ENCODE data around the gene IGSF10. TPM values are rescaled to one million over a fixed set of nuclear protein-coding genes. Genes with fewer than 3 reads are reported as not detected.
"Not testable (repeated sequence)": the region's sequence is repeated elsewhere in the genome, so short reads cannot be mapped to it uniquely, and the experiment has no call there.

Gene IGSF10
- under 1 TPM in 3 of 4 donors, not detected in 1; 0.16 to 0.82 (median 0.16) TPM for total RNA-seq

GRCh38 chr3:151460774-151461450 is at the start of gene IGSF10:
IGSF10 (minus strand) TSS chr3:151461061; CDS start chr3:151458709, 2,352 bp downstream.
- TF ChIP-seq POLR2A (IDR thresholded peaks at IDR 0.05) (no peak), CTCF (IDR thresholded peaks at IDR 0.05 in 4 of 5, conservative IDR thresholded peaks at IDR 0.05 in 1 of 5) (no peak)
- H3K4me1 ChIP-seq = no peaks in the 10 kb centered on the region
- H3K9me3 ChIP-seq = no peaks in the 10 kb centered on the region
- peak within 1 kb of the TSS; percentile 43 to 63 (median 55) for H3K4me3 ChIP-seq
- H3K27me3 ChIP-seq = peaks cover 0 to 15% (median 5%) of the 10 kb centered on the region in 3 donors
- H3K27ac ChIP-seq = no peak within 1 kb of the TSS
- no peaks in the 10 kb centered on the region for H3K36me3 ChIP-seq
- in situ Hi-C loops (cut with MboI; ENCODE audit: low sequenced_read_pairs in 4 of 4) = loop anchor here in 2 of 4 donors (25.0 kb wide), 1 partner anchor 201 kb away; no protein-coding TSS in a partner anchor
- no peak for ATAC-seq
- no peak for DNase-seq
- intact Hi-C loops (cut with DNase I; ENCODE audit: low total_unique reads) = no loop called here

GRCh38 chr3:151509468-151510135 is 48.7 kb upstream of the IGSF10 start:
- H3K4me1 ChIP-seq; H3K27me3 ChIP-seq; intact Hi-C loops (cut with DNase I; ENCODE audit: low total_unique reads): not testable (repeated sequence)

GRCh38 chr3:151504606-151505005 is 43.7 kb upstream of the IGSF10 start:
- no peaks in the 10 kb centered on the region for H3K27me3 ChIP-seq
- in situ Hi-C loops (cut with MboI; ENCODE audit: low sequenced_read_pairs in 4 of 4) (no loop called here), intact Hi-C loops (cut with DNase I; ENCODE audit: low total_unique reads) (no loop called here)
- no peaks in the 10 kb centered on the region for H3K4me1 ChIP-seq
- no peak overlapping the region for H3K27ac ChIP-seq
- no peak for ATAC-seq
- H3K9me3 ChIP-seq = no peaks in the 10 kb centered on the region
- no peak overlapping the region for H3K4me3 ChIP-seq
- H3K36me3 ChIP-seq = no peaks in the 10 kb centered on the region
- TF ChIP-seq POLR2A (IDR thresholded peaks at IDR 0.05) (no peak), CTCF (IDR thresholded peaks at IDR 0.05 in 4 of 5, conservative IDR thresholded peaks at IDR 0.05 in 1 of 5) (no peak)
- no peak for DNase-seq

More at GRCh38 chr3:151509468-151510135, 48.7 kb upstream of the IGSF10 start:
- H3K27ac ChIP-seq; H3K36me3 ChIP-seq; H3K9me3 ChIP-seq; ATAC-seq; H3K4me3 ChIP-seq; in situ Hi-C loops (cut with MboI; ENCODE audit: low sequenced_read_pairs in 4 of 4); DNase-seq: not testable (repeated sequence)

GRCh38 chr3:151503074-151503473 is 42.2 kb upstream of the IGSF10 start:
- intact Hi-C loops (cut with DNase I; ENCODE audit: low total_unique reads) = no loop called here
- no peak for ATAC-seq
- Histone ChIP-seq H3K27me3 (no peaks in the 10 kb centered on the region), H3K27ac (no peak overlapping the region), H3K4me1 (no peaks in the 10 kb centered on the region), H3K9me3 (no peaks in the 10 kb centered on the region), H3K4me3 (no peak overlapping the region), H3K36me3 (no peaks in the 10 kb centered on the region)
- TF ChIP-seq POLR2A (IDR thresholded peaks at IDR 0.05) (no peak), CTCF (IDR thresholded peaks at IDR 0.05 in 4 of 5, conservative IDR thresholded peaks at IDR 0.05 in 1 of 5) (no peak)
- in situ Hi-C loops (cut with MboI; ENCODE audit: low sequenced_read_pairs in 4 of 4) = no loop called here
- no peak for DNase-seq

GRCh38 chr3:151501923-151502632 is 41.2 kb upstream of the IGSF10 start:
- intact Hi-C loops (cut with DNase I; ENCODE audit: low total_unique reads) = no loop called here
- no peak for DNase-seq
- H3K27me3 ChIP-seq = no peaks in the 10 kb centered on the region
- no peaks in the 10 kb centered on the region for H3K4me1 ChIP-seq
- in situ Hi-C loops (cut with MboI; ENCODE audit: low sequenced_read_pairs in 4 of 4) = no loop called here
- no peaks in the 10 kb centered on the region for H3K9me3 ChIP-seq
- H3K36me3 ChIP-seq = no peaks in the 10 kb centered on the region
- no peak overlapping the region for H3K4me3 ChIP-seq
- no peak for TF ChIP-seq CTCF (IDR thresholded peaks at IDR 0.05 in 4 of 5, conservative IDR thresholded peaks at IDR 0.05 in 1 of 5)
- no peak for TF ChIP-seq POLR2A (IDR thresholded peaks at IDR 0.05)
- no peak for ATAC-seq
- peak overlapping the region in 1 of 4 donors; percentile 33 for H3K27ac ChIP-seq
